Measurements from ENCODE around the gene ENOX1.

Gene ENOX1

GRCh38 chr13:43379738-43380137 lies 407.0 kb downstream of the ENOX1 start:
- Histone ChIP-seq H3K4me2 (ENCODE audit: insufficient read depth, low read length) (no peak overlapping the region), H3K4me1 (ENCODE audit: insufficient read depth, low read length) (peaks cover 5% of the 10 kb centered on the region; the same call in 1 of the 2 replicates), H3K9me3 (ENCODE audit: insufficient read depth, low read length, severe bottlenecking) (no peaks in the 10 kb centered on the region), H3K9ac (ENCODE audit: low read depth, low read length) (no peak overlapping the region), H3K79me2 (ENCODE audit: insufficient read depth, low read length) (no peaks in the 10 kb centered on the region), H3K27ac (ENCODE audit: low read length) (no peak overlapping the region), H3K36me3 (ENCODE audit: insufficient read depth, low read length) (no peaks in the 10 kb centered on the region), H3K4me3 (ENCODE audit: low read depth in 1 of 2, low read length in 2 of 2) (no peak overlapping the region), H2AFZ (ENCODE audit: low read depth, low read length) (no peak overlapping the region), H4K20me1 (ENCODE audit: insufficient read depth, low read length) (no peaks in the 10 kb centered on the region), H3K27me3 (ENCODE audit: insufficient read depth, low read length, poor library complexity) (no peaks in the 10 kb centered on the region)
- no peak for ATAC-seq (ENCODE audit: insufficient read depth, low read depth)
- TF ChIP-seq CTCF (IDR thresholded peaks at IDR 0.05; ENCODE audit: borderline replicate concordance, extremely low read depth, low read length, poor library complexity, severe bottlenecking) = no peak
- no peak for DNase-seq

GRCh38 chr13:43377973-43378372 lies 408.8 kb downstream of the ENOX1 start:
- Histone ChIP-seq H3K27me3 (ENCODE audit: insufficient read depth, low read length, poor library complexity) (no peaks in the 10 kb centered on the region), H4K20me1 (ENCODE audit: insufficient read depth, low read length) (no peaks in the 10 kb centered on the region)

GRCh38 chr13:43377149-43377548 lies 409.6 kb downstream of the ENOX1 start:
- no peaks in the 10 kb centered on the region for H3K27me3 ChIP-seq (ENCODE audit: insufficient read depth, low read length, poor library complexity)
- no peak overlapping the region for H3K27ac ChIP-seq (ENCODE audit: low read length)
- ATAC-seq (ENCODE audit: insufficient read depth, low read depth) (no peak), DNase-seq (no peak)
- TF ChIP-seq CTCF (IDR thresholded peaks at IDR 0.05; ENCODE audit: borderline replicate concordance, extremely low read depth, low read length, poor library complexity, severe bottlenecking) (no peak), EZH2 (IDR thresholded peaks at IDR 0.05; ENCODE audit: borderline replicate concordance, low read depth, low read length, severe bottlenecking) (no peak)
- no peaks in the 10 kb centered on the region for H3K79me2 ChIP-seq (ENCODE audit: insufficient read depth, low read length)
- no peak overlapping the region for H3K9ac ChIP-seq (ENCODE audit: low read depth, low read length)
- H3K4me3 ChIP-seq (ENCODE audit: low read depth in 1 of 2, low read length in 2 of 2) = no peak overlapping the region
- H3K4me2 ChIP-seq (ENCODE audit: insufficient read depth, low read length) = no peak overlapping the region
- no peaks in the 10 kb centered on the region for H3K36me3 ChIP-seq (ENCODE audit: insufficient read depth, low read length)
- H4K20me1 ChIP-seq (ENCODE audit: insufficient read depth, low read length) = no peaks in the 10 kb centered on the region
- no peak overlapping the region for H2AFZ ChIP-seq (ENCODE audit: low read depth, low read length)
- peaks cover 20% of the 10 kb centered on the region for H3K4me1 ChIP-seq (ENCODE audit: insufficient read depth, low read length)
- no peaks in the 10 kb centered on the region for H3K9me3 ChIP-seq (ENCODE audit: insufficient read depth, low read length, severe bottlenecking)

More at GRCh38 chr13:43377973-43378372, 408.8 kb downstream of the ENOX1 start:
- Histone ChIP-seq H3K27ac (ENCODE audit: low read length) (no peak overlapping the region), H3K4me1 (ENCODE audit: insufficient read depth, low read length) (peaks cover 12% of the 10 kb centered on the region; the same call in 1 of the 2 replicates), H3K4me3 (ENCODE audit: low read depth in 1 of 2, low read length in 2 of 2) (no peak overlapping the region), H2AFZ (ENCODE audit: low read depth, low read length) (no peak overlapping the region), H3K36me3 (ENCODE audit: insufficient read depth, low read length) (no peaks in the 10 kb centered on the region), H3K4me2 (ENCODE audit: insufficient read depth, low read length) (no peak overlapping the region), H3K9me3 (ENCODE audit: insufficient read depth, low read length, severe bottlenecking) (no peaks in the 10 kb centered on the region), H3K79me2 (ENCODE audit: insufficient read depth, low read length) (no peaks in the 10 kb centered on the region), H3K9ac (ENCODE audit: low read depth, low read length) (no peak overlapping the region)
- no peak for ATAC-seq (ENCODE audit: insufficient read depth, low read depth)
- TF ChIP-seq CTCF (IDR thresholded peaks at IDR 0.05; ENCODE audit: borderline replicate concordance, extremely low read depth, low read length, poor library complexity, severe bottlenecking) (no peak), EZH2 (IDR thresholded peaks at IDR 0.05; ENCODE audit: borderline replicate concordance, low read depth, low read length, severe bottlenecking) (no peak)
- DNase-seq = no peak

GRCh38 chr13:43376596-43376995 lies 410.2 kb downstream of the ENOX1 start:
- H3K27me3 ChIP-seq (ENCODE audit: insufficient read depth, low read length, poor library complexity) = no peaks in the 10 kb centered on the region
- H3K36me3 ChIP-seq (ENCODE audit: insufficient read depth, low read length) = no peaks in the 10 kb centered on the region
- no peak for ATAC-seq (ENCODE audit: insufficient read depth, low read depth)
- H2AFZ ChIP-seq (ENCODE audit: low read depth, low read length) = no peak overlapping the region
- H3K79me2 ChIP-seq (ENCODE audit: insufficient read depth, low read length) = no peaks in the 10 kb centered on the region
- no peak overlapping the region for H3K27ac ChIP-seq (ENCODE audit: low read length)
- H3K4me2 ChIP-seq (ENCODE audit: insufficient read depth, low read length) = no peak overlapping the region
- DNase-seq = no peak
- H3K9ac ChIP-seq (ENCODE audit: low read depth, low read length) = no peak overlapping the region
- TF ChIP-seq CTCF (IDR thresholded peaks at IDR 0.05; ENCODE audit: borderline replicate concordance, extremely low read depth, low read length, poor library complexity, severe bottlenecking) (no peak), EZH2 (IDR thresholded peaks at IDR 0.05; ENCODE audit: borderline replicate concordance, low read depth, low read length, severe bottlenecking) (no peak)
- peaks cover 22% of the 10 kb centered on the region for H3K4me1 ChIP-seq (ENCODE audit: insufficient read depth, low read length)
- H4K20me1 ChIP-seq (ENCODE audit: insufficient read depth, low read length) = no peaks in the 10 kb centered on the region
- no peak overlapping the region for H3K4me3 ChIP-seq (ENCODE audit: low read depth in 1 of 2, low read length in 2 of 2)
- no peaks in the 10 kb centered on the region for H3K9me3 ChIP-seq (ENCODE audit: insufficient read depth, low read length, severe bottlenecking)
